H9 (cell line): Measurements from ENCODE around the gene INTS1. TPM values are rescaled to one million over a fixed set of nuclear protein-coding genes. Genes with fewer than 3 reads are reported as not detected.

ENCODE experiments used
- DNase-seq: peaks from one replicate; pipeline ENCODE4 v3.0.0-alpha.2; 2017
- H2AFZ ChIP-seq: one replicate; pipeline ENCODE4 v1.6.1; 2013; ENCODE audit warnings: mild to moderate bottlenecking, low read length, control low read depth, moderate library complexity
- H2AK5ac ChIP-seq: 2 replicates; pipeline ENCODE4 v1.6.1; 2013; ENCODE audit warnings: low read length, control low read depth, mixed read lengths; ENCODE audit not compliant: insufficient read length
- H2BK120ac ChIP-seq: one replicate; pipeline ENCODE4 v1.6.1; 2013; ENCODE audit warnings: low read depth, mild to moderate bottlenecking, low read length, control low read depth, inconsistent platforms; ENCODE audit not compliant: poor library complexity, severe bottlenecking
- H2BK12ac ChIP-seq: 2 replicates; pipeline ENCODE4 v1.6.1; 2013; ENCODE audit warnings: low read length, control low read depth, mixed read lengths, low read depth; ENCODE audit not compliant: insufficient read length
- H2BK15ac ChIP-seq: 2 replicates; pipeline ENCODE4 v1.6.1; 2013; ENCODE audit warnings: low read depth, low read length, control low read depth
- H2BK20ac ChIP-seq: one replicate; pipeline ENCODE4 v1.6.1; 2013; ENCODE audit warnings: low read depth, mild to moderate bottlenecking, low read length, control low read depth, inconsistent platforms; ENCODE audit not compliant: poor library complexity, severe bottlenecking
- H2BK5ac ChIP-seq: 2 replicates; pipeline ENCODE4 v1.6.1; 2013; ENCODE audit warnings: low read length, control low read depth, mixed read lengths; ENCODE audit not compliant: insufficient read length
- H3K14ac ChIP-seq: 2 replicates; pipeline ENCODE4 v1.6.1; 2013; ENCODE audit warnings: low read length, control low read depth; ENCODE audit not compliant: insufficient read depth
- H3K18ac ChIP-seq: 2 replicates; pipeline ENCODE4 v1.6.1; 2013; ENCODE audit warnings: low read depth, mild to moderate bottlenecking, mixed read lengths, low read length, control low read depth; ENCODE audit not compliant: insufficient read length
- H3K23ac ChIP-seq: 2 replicates; pipeline ENCODE4 v1.6.1; 2013; ENCODE audit warnings: low read length, control low read depth, mixed read lengths, low read depth; ENCODE audit not compliant: insufficient read length
- H3K23me2 ChIP-seq: 2 replicates; pipeline ENCODE4 v1.6.1; 2013; ENCODE audit warnings: low read depth, mild to moderate bottlenecking, mixed read lengths, low read length, control low read depth; ENCODE audit not compliant: insufficient read length, poor library complexity, severe bottlenecking
- H3K27ac ChIP-seq: 2 replicates; pipeline ENCODE4 v1.5.1; 2013; ENCODE audit warnings: low read length, control low read depth, mixed read lengths, low read depth; ENCODE audit not compliant: insufficient read length
- H3K27me3 ChIP-seq: 2 replicates; pipeline ENCODE4 v1.6.1; 2013; ENCODE audit warnings: low read length, control low read depth, inconsistent platforms; ENCODE audit not compliant: insufficient read depth
- H3K4ac ChIP-seq: 2 replicates; pipeline ENCODE4 v1.6.1; 2013; ENCODE audit warnings: low read depth, mild to moderate bottlenecking, control low read depth, inconsistent platforms, low read length, moderate library complexity
- H3K4me1 ChIP-seq: 2 replicates; pipeline ENCODE4 v1.6.1; 2013; ENCODE audit warnings: low read length, control low read depth, inconsistent platforms; ENCODE audit not compliant: insufficient read depth
- H3K4me2 ChIP-seq: 2 replicates; pipeline ENCODE4 v1.6.1; 2013; ENCODE audit warnings: low read length, control low read depth, mixed read lengths; ENCODE audit not compliant: insufficient read length, insufficient read depth
- H3K56ac ChIP-seq: 2 replicates; pipeline ENCODE4 v1.6.1; 2013; ENCODE audit warnings: low read depth, mild to moderate bottlenecking, mixed read lengths, low read length, control low read depth; ENCODE audit not compliant: insufficient read length
- H3K79me1 ChIP-seq: 2 replicates; pipeline ENCODE4 v1.6.1; 2013; ENCODE audit warnings: low read depth, mild to moderate bottlenecking, moderate library complexity, low read length, control low read depth, inconsistent platforms; ENCODE audit not compliant: insufficient read depth, poor library complexity, severe bottlenecking
- H3K79me2 ChIP-seq: 2 replicates; pipeline ENCODE4 v1.6.1; 2013; ENCODE audit warnings: low read length, control low read depth, inconsistent platforms; ENCODE audit not compliant: insufficient read depth
- H3K9ac ChIP-seq: 2 replicates; pipeline ENCODE4 v1.6.1; 2013; ENCODE audit warnings: low read length, control low read depth, mixed read lengths; ENCODE audit not compliant: insufficient read length; ENCODE audit errors: extremely low read depth
- H3K9me3 ChIP-seq: one replicate; pipeline ENCODE4 v1.6.1; 2013; ENCODE audit warnings: low read depth, low read length, inconsistent platforms; ENCODE audit not compliant: control insufficient read depth
- H3T11ph ChIP-seq: one replicate; pipeline ENCODE4 v1.6.1; 2013; ENCODE audit warnings: mild to moderate bottlenecking, low read length, control low read depth, inconsistent platforms
- H4K20me1 ChIP-seq: one replicate; pipeline ENCODE4 v1.6.1; 2013; ENCODE audit not compliant: control insufficient read depth, insufficient read length, insufficient read depth
- H4K5ac ChIP-seq: 2 replicates; pipeline ENCODE4 v1.6.1; 2013; ENCODE audit warnings: low read depth, mild to moderate bottlenecking, mixed read lengths, low read length, control low read depth; ENCODE audit not compliant: insufficient read length
- H4K8ac ChIP-seq: replicated peaks from 2 replicates; pipeline ENCODE4 v1.6.1; 2013; ENCODE audit warnings: low read length, control low read depth, mixed read lengths, low read depth; ENCODE audit not compliant: insufficient read length
- H4K91ac ChIP-seq: 2 replicates; pipeline ENCODE4 v1.6.1; 2013; ENCODE audit warnings: low read depth, mild to moderate bottlenecking, moderate library complexity, mixed read lengths, low read length, control low read depth; ENCODE audit not compliant: insufficient read length
- H3K27ac Mint-ChIP-seq, 3 experiments: 2 replicates in 2 of 3; 3 replicates in 1 of 3; pipeline ENCODE4 v1.8.0; 2020 to 2021; ENCODE audit warnings: mixed read lengths in 3 of 3, mild to moderate bottlenecking in 1 of 3, moderate library complexity in 1 of 3
- H3K27me3 Mint-ChIP-seq: 2 replicates; pipeline ENCODE4 v1.8.0; 2021; ENCODE audit warnings: low read depth, mild to moderate bottlenecking, moderate library complexity, mixed read lengths
- H3K36me3 Mint-ChIP-seq, 3 experiments: 2 replicates in 2 of 3; 3 replicates in 1 of 3; pipeline ENCODE4 v1.8.0; 2020 to 2021; ENCODE audit warnings: low read depth in 3 of 3, mixed read lengths in 3 of 3; ENCODE audit not compliant: insufficient read depth in 1 of 3
- H3K4me1 Mint-ChIP-seq, 2 experiments: 2 replicates each; pipeline ENCODE4 v1.8.0; 2020; ENCODE audit warnings: mixed read lengths in 2 of 2
- H3K4me3 Mint-ChIP-seq, 2 experiments: 2 replicates in 1 of 2; 3 replicates in 1 of 2; pipeline ENCODE4 v1.8.0; 2020 to 2021; ENCODE audit warnings: mild to moderate bottlenecking in 2 of 2, mixed read lengths in 2 of 2, moderate library complexity in 1 of 2
- H3K9me3 Mint-ChIP-seq, 2 experiments: 2 replicates in 1 of 2; 3 replicates in 1 of 2; pipeline ENCODE4 v1.8.0; 2020; ENCODE audit warnings: mild to moderate bottlenecking in 2 of 2, mixed read lengths in 2 of 2, moderate library complexity in 1 of 2
- CTCF ChIP-seq: fragments of 200-600 bp; sonication (generic); conservative IDR thresholded peaks from 3 replicates; pipeline ENCODE4 v1.8.0; 2021; ENCODE audit warnings: antibody characterized with exemption, mild to moderate bottlenecking
- WGBS: extraction: QIAGEN DNeasy Blood & Tissue Kit; methylation state at CpG from one replicate; pipeline ENCODE4 v1.1.7; 2013; ENCODE audit warnings: missing lambda C conversion rate, low lambda C conversion rate, mixed read lengths; ENCODE audit not compliant: insufficient read length; ENCODE audit errors: extremely low coverage; 5-methylcytosine and 5-hydroxymethylcytosine counted together
- long read RNA-seq: library from polyadenylated mRNA; unstranded; transcript quantifications from one replicate; pipeline ENCODE4 v2.0.0, GENCODE V29; 2020
- total RNA-seq: library from RNA; stranded (reverse); gene quantifications from 2 replicates; pipeline ENCODE4 v1.2.1, GENCODE V29; 2021

Gene INTS1
- 133 and 135 TPM in 2 replicates for total RNA-seq
- long read RNA-seq, full-length matches to known transcripts: 4 of 112 reads
- long read RNA-seq, partial matches to known transcripts: 95 of 112 reads
- long read RNA-seq, other reads (novel, unspliced or antisense): 13 of 112 reads

DNA sequence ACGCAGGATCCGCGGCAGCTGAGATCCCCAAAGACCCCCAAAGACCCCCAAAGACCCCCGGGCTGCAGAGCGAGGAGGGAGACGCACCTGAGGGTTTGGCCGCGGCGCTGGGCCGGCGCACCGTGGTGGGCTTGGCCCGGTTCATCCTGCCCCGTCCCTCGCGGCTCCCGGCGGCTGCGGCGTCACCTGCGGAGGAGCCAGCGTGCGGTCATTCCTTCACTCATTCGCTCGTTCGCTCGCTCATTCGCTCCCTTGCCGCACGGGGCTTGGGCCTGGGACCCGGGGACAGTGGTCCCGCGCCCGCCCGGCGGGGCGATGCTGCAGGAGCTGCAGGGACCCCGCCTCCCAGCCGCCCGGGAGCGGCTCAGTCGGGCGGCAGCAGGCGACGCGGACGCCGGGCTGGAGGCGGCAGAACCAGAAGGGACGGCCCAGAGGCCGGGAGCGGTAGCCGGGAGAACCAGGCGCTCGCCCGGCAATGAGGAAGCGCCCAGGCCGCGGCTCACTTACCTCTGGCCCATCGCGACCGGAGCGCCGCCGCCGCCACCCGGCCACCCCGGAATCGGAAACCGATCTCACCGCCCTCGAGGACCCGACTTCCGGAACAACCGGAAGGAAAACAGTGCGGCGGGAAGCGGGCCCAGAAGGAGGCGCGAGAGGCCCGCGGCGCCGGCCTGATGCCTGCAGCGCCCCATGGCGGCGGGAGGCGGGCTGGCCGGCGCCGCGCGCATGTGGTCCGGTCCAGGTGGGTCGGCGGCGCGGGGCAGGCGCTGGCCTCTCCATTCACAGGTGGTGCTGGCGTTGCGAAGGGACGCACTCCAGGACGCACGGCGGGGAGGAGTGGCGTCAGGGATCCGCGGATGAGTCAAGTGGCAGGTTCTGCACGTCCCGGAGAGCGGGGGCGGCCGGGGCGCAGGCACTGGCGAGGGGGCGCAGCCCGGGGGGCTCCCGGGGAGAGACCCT lies at the start of gene INTS1:
Gene INTS1 (minus strand): TSS at position 574 of the 960 bp plus-strand sequence. CDS start 429 bp downstream, at position 145.
- H2BK20ac ChIP-seq: no peak within 1 kb of the TSS
- H3K9me3 ChIP-seq: no peaks in the 10 kb centered on the region
- no CpG with 5 or more reads among the region's 118 CpGs for WGBS
- no peak within 1 kb of the TSS for H2BK5ac ChIP-seq
- H3K18ac ChIP-seq: peak within 1 kb of the TSS; percentile 85
- H4K91ac ChIP-seq: no peak within 1 kb of the TSS
- no peaks in the 10 kb centered on the region for H3K79me1 ChIP-seq
- H2AFZ ChIP-seq: no peak within 1 kb of the TSS
- peak within 1 kb of the TSS; percentile 91 for H3K4me2 ChIP-seq
- no peak within 1 kb of the TSS for H3K4ac ChIP-seq
- H3K23me2 ChIP-seq: peaks cover 10% of the 10 kb centered on the region
- Mint-ChIP-seq H3K4me3 (peak within 1 kb of the TSS; percentile 89 to 97), H3K27me3 (no peaks in the 10 kb centered on the region), H3K4me1 (peaks cover 9 to 25% of the 10 kb centered on the region in 2 experiments), H3K36me3 (peaks cover 28 to 35% (median 30%) of the 10 kb centered on the region in 3 experiments; a peak in 6 of 7 replicates), H3K9me3 (no peaks in the 10 kb centered on the region), H3K27ac (peak within 1 kb of the TSS in 2 of 3 experiments; percentile 87 to 92; a peak in 2 of 7 replicates)
- H3K79me2 ChIP-seq: peaks cover 14% of the 10 kb centered on the region; the same call in 1 of the 2 replicates
- no peak within 1 kb of the TSS for H3K23ac ChIP-seq
- H3K56ac ChIP-seq: no peak within 1 kb of the TSS
- H3K4me1 ChIP-seq: no peaks in the 10 kb centered on the region
- no peak within 1 kb of the TSS for H2AK5ac ChIP-seq
- peak; percentile 91 for DNase-seq
- H2BK12ac ChIP-seq: no peak within 1 kb of the TSS
- H3K9ac ChIP-seq: peak within 1 kb of the TSS; percentile 79
- H3K27me3 ChIP-seq: no peaks in the 10 kb centered on the region
- H3K14ac ChIP-seq: peak within 1 kb of the TSS; percentile 91
- no peak within 1 kb of the TSS for H3K27ac ChIP-seq
- H4K20me1 ChIP-seq: no peaks in the 10 kb centered on the region
- TF ChIP-seq CTCF: peak; percentile 88
- no peak within 1 kb of the TSS for H4K8ac ChIP-seq
- no peak within 1 kb of the TSS; the same call in 1 of the 2 replicates for H2BK15ac ChIP-seq
- no peak within 1 kb of the TSS for H2BK120ac ChIP-seq
- no peak within 1 kb of the TSS for H4K5ac ChIP-seq
- no peak within 1 kb of the TSS for H3T11ph ChIP-seq
